ENCODE measurements around the gene GALK1.

GALK1 gene

DNA sequence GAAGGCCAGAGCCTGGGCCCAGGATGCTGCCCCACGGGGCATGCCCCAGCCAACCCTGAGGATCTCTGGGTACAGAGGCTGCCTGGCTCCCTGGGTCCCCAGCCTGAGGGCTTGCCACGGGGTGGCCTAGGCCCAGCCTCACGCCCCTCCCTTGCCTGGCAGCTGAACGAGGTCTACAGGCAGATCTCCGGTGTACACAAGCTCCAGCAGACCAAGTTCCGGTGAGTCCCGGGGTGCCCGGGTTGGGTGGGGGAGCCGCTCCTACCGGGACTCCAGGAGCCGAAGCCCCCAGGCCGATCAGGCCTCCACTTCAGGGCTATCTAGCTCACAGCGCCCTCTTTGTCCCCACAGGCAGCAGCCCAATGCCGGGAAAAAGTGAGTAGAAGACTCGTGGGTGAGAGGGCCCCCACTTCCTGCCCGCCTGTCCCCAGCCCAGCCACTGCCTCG, 24.3 kb downstream of the GALK1 start:
- peak overlapping the region; percentile 45 for H3K27ac Mint-ChIP-seq
- TF ChIP-seq, protein P1, sequence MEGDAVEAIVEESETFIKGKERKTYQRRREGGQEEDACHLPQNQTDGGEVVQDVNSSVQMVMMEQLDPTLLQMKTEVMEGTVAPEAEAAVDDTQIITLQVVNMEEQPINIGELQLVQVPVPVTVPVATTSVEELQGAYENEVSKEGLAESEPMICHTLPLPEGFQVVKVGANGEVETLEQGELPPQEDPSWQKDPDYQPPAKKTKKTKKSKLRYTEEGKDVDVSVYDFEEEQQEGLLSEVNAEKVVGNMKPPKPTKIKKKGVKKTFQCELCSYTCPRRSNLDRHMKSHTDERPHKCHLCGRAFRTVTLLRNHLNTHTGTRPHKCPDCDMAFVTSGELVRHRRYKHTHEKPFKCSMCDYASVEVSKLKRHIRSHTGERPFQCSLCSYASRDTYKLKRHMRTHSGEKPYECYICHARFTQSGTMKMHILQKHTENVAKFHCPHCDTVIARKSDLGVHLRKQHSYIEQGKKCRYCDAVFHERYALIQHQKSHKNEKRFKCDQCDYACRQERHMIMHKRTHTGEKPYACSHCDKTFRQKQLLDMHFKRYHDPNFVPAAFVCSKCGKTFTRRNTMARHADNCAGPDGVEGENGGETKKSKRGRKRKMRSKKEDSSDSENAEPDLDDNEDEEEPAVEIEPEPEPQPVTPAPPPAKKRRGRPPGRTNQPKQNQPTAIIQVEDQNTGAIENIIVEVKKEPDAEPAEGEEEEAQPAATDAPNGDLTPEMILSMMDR (IDR thresholded peaks at IDR 0.05): no peak
- H3K9me3 Mint-ChIP-seq: no peaks in the 10 kb centered on the region
- H3K4me3 Mint-ChIP-seq: no peak overlapping the region
- H3K4me1 Mint-ChIP-seq: no peaks in the 10 kb centered on the region
- no peaks in the 10 kb centered on the region for H3K36me3 Mint-ChIP-seq (ENCODE audit: low read depth)
- DNase-seq: no peak
- H3K27me3 Mint-ChIP-seq (ENCODE audit: low read depth, poor library complexity): peaks cover 12% of the 10 kb centered on the region

DNA sequence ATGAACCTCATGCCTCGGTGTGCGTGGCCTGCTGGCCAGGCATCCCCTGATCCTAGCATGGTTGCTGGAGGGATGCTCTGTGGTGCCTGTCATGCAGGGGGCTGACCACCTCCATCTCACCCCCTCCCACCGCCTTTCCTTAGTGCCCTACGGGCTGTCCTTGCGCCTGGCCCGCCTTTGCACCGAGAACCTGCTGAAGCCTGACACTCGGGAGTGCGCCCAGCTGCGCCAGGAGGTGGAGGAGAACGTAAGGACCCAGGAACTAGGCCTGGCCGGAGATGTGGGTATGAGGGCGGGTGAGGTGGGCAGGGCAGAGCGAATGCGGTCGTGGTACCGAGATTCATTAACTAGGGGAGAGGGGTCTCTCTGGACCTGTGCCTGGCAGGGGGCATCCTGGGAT, 24.8 kb downstream of the GALK1 start:
- H3K36me3 Mint-ChIP-seq (ENCODE audit: low read depth): no peaks in the 10 kb centered on the region
- no peak for DNase-seq
- no peaks in the 10 kb centered on the region for H3K9me3 Mint-ChIP-seq
- H3K27ac Mint-ChIP-seq: no peak overlapping the region
- H3K27me3 Mint-ChIP-seq (ENCODE audit: low read depth, poor library complexity): peaks cover 12% of the 10 kb centered on the region
- TF ChIP-seq, protein P1 (IDR thresholded peaks at IDR 0.05): no peak
- no peaks in the 10 kb centered on the region for H3K4me1 Mint-ChIP-seq
- no peak overlapping the region for H3K4me3 Mint-ChIP-seq

DNA sequence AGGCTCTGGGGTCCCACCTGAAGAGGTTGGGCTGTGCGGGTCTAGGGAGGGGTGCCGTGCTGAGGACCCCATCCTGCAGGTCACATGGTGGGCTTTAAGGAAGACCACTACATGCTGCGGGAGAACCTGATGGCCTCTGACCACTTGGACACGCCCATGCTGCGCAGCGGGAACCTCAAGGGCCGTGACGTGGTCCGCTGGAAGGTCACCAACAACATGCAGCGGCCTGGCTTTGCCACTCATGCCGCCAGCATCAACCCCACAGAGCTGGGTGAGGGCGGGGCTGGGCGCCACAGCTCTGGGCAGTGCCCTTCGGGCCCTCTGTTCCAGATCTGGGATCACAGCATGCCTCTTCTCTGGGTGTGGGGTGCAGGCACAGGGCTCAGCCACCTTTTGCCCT, 25.2 kb downstream of the GALK1 start:
- H3K36me3 Mint-ChIP-seq (ENCODE audit: low read depth): no peaks in the 10 kb centered on the region
- H3K4me1 Mint-ChIP-seq: no peaks in the 10 kb centered on the region
- peaks cover 12% of the 10 kb centered on the region for H3K27me3 Mint-ChIP-seq (ENCODE audit: low read depth, poor library complexity)
- H3K27ac Mint-ChIP-seq: no peak overlapping the region
- no peak overlapping the region for H3K4me3 Mint-ChIP-seq
- TF ChIP-seq, protein P1 (IDR thresholded peaks at IDR 0.05): no peak
- DNase-seq: no peak
- H3K9me3 Mint-ChIP-seq: no peaks in the 10 kb centered on the region

DNA sequence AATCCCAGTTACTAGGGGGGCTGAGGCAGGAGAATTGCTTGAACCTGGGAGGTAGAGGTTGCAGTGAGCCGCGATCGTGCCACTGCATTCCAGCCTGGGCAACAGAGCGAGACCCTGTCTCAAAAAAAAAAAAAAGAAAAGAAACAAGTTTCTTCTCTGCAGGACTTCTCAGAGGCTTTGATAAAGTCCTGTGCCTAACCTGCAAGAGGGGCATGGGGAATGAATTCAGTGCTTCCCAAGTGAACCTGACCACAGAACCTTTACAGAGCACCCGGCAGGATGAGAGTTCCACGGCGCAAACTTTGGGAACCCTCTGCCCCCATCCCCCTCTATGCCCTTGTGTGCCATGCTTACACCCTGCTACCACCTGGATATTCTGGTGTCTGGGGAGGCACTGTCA, 25.8 kb downstream of the GALK1 start:
- Mint-ChIP-seq H3K9me3 (no peaks in the 10 kb centered on the region), H3K27me3 (ENCODE audit: low read depth, poor library complexity) (peaks cover 12% of the 10 kb centered on the region), H3K36me3 (ENCODE audit: low read depth) (no peaks in the 10 kb centered on the region), H3K4me1 (no peaks in the 10 kb centered on the region), H3K27ac (no peak overlapping the region), H3K4me3 (no peak overlapping the region)
- TF ChIP-seq, protein P1 (IDR thresholded peaks at IDR 0.05): no peak
- DNase-seq: no peak

DNA sequence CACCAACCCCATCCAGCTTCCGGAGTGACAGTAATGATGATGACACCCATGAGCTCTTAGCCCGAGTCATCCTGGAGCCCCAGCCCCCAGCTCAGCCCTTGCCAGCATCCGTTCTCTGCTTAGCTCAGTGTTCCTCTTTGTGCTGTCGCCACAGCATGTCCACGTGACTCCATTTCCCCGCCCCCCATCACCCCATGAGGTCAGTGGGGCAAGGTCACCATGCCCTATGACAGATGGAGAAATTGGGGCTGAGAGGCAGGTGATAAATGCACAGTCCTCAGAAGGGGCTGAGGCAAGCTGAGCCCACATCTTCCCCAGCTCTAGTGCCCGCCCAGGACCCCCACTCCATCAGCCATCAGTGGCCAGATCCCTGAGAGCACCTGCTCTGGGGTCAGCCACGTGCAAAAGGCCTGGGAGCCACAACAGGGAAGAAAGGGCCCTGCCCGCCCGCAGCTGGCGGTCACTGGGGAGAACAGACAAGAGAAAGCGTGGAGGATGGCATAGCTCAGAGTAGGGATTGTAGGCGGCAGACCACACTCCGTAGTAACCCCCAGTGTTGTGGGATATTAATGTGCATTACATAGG, 26.7 kb downstream of the GALK1 start:
- H3K4me3 Mint-ChIP-seq: no peak overlapping the region
- H3K27ac Mint-ChIP-seq: peak overlapping the region; percentile 30
- H3K36me3 Mint-ChIP-seq (ENCODE audit: low read depth): no peaks in the 10 kb centered on the region
- no peaks in the 10 kb centered on the region for H3K4me1 Mint-ChIP-seq
- no peaks in the 10 kb centered on the region for H3K9me3 Mint-ChIP-seq
- TF ChIP-seq, protein P1 (IDR thresholded peaks at IDR 0.05): no peak
- peaks cover 12% of the 10 kb centered on the region for H3K27me3 Mint-ChIP-seq (ENCODE audit: low read depth, poor library complexity)
- no peak for DNase-seq
